K562 (cell line): ENCODE results near the gene PDCD6IP. TPM values are rescaled to one million over a fixed set of nuclear protein-coding genes. Genes with fewer than 3 reads are reported as not detected.

Source experiments
- ARID2 ChIP-seq: fragments of 450-650 bp; IDR thresholded peaks from 2 replicates; pipeline ENCODE4 v1.6.1; 2017; ENCODE audit warnings: antibody characterized with exemption, mild to moderate bottlenecking
- ARNT ChIP-seq, 2 experiments: fragments of 450-650 bp; IDR thresholded peaks; 2 replicates each; pipeline ENCODE4 v1.6.1; 2016; ENCODE audit warnings: mild to moderate bottlenecking in 1 of 2
- NELFE ChIP-seq: IDR thresholded peaks from 2 replicates; pipeline ENCODE4 v1.6.1; 2011; ENCODE audit warnings: mild to moderate bottlenecking; ENCODE audit not compliant: insufficient read depth, insufficient read length
- SMARCC2 ChIP-seq: fragments of 450-650 bp; IDR thresholded peaks from 2 replicates; pipeline ENCODE4 v1.6.1; 2017; ENCODE audit warnings: antibody characterized with exemption, moderate library complexity, mild to moderate bottlenecking, low read depth
- SP2 ChIP-seq: IDR thresholded peaks from 2 replicates; pipeline ENCODE4 v1.6.1; 2011; ENCODE audit warnings: mild to moderate bottlenecking, low read depth, low read length, moderate library complexity; ENCODE audit not compliant: poor library complexity, severe bottlenecking; ENCODE audit errors: extremely low read depth
- ZKSCAN1 ChIP-seq: fragments of 150-350 bp; IDR thresholded peaks from 2 replicates; pipeline ENCODE4 v1.6.1; 2016; ENCODE audit warnings: low read depth, low read length
- ZNF239 ChIP-seq: fragments of 250-450 bp; sonication (Bioruptor Pico); IDR thresholded peaks from 2 replicates; pipeline ENCODE4 v1.4.0; 2020; ENCODE audit warnings: mild to moderate bottlenecking
- ZNF282 ChIP-seq: sonication (generic); formaldehyde crosslinking; IDR thresholded peaks from 2 replicates; pipeline ENCODE4 v1.8.1; 2023; ENCODE audit warnings: missing genetic modification reagents
- polyA plus RNA-seq, 8 experiments: library from polyadenylated mRNA; depleted of rRNA in 4 of 8; stranded (reverse) in 5 of 8; unstranded in 3 of 8; fragments of >200 nt; fragmentation: Nextera tagmentation in 2 of 8; fragmentation: Illumina TruSeq in 1 of 8; extraction: Ambion mirVana in 2 of 8; extraction: Trizol in 1 of 8; gene quantifications; 2 replicates each; pipeline versions ENCODE4 v1.2.1 to v1.2.3, GENCODE V29; 2011 to 2014; ENCODE audit warnings: inconsistent platforms in 1 of 8, missing spikeins in 1 of 8
- total RNA-seq, 7 experiments: library from RNA; depleted of rRNA in 6 of 7; stranded (reverse); fragments of >200 nt in 6 of 7; fragmentation: Illumina TruSeq in 2 of 7; extraction: Trizol in 2 of 7; gene quantifications; 2 replicates each; pipeline versions ENCODE4 v1.2.1 to v1.2.3, GENCODE V29; 2011 to 2021; ENCODE audit warnings: low replicate concordance in 1 of 7
- TF ChIP-seq, protein P1 (sequence below): fragments of 250-450 bp; sonication (Bioruptor Pico); IDR thresholded peaks from 2 replicates; pipeline ENCODE4 v1.5.0; 2021; ENCODE audit warnings: mild to moderate bottlenecking, moderate library complexity
- TF ChIP-seq, protein P2 (sequence below): IDR thresholded peaks from 2 replicates; pipeline ENCODE4 v1.6.1; 2011; ENCODE audit not compliant: insufficient read length; ENCODE audit errors: extremely low read depth
- TF ChIP-seq, protein P3 (sequence below): fragments of 450-650 bp; formaldehyde crosslinking; IDR thresholded peaks from 2 replicates; pipeline ENCODE4 v1.4.0; 2020; ENCODE audit warnings: mild to moderate bottlenecking, moderate library complexity
- TF ChIP-seq, protein P4 (sequence below), 2 experiments: fragments of 450-650 bp in 1 of 2; sonication (generic) in 1 of 2; formaldehyde crosslinking; conservative IDR thresholded peaks; 2 replicates each; pipeline versions ENCODE4 v1.4.0 to v1.8.1; 2020 to 2022; ENCODE audit warnings: mild to moderate bottlenecking in 1 of 2, missing genetic modification reagents in 1 of 2
- TF ChIP-seq, protein P5 (sequence below): sonication (generic); formaldehyde crosslinking; IDR thresholded peaks from 2 replicates; pipeline ENCODE4 v1.8.0; 2022; ENCODE audit warnings: missing genetic modification reagents, mild to moderate bottlenecking, borderline replicate concordance

The PDCD6IP gene
- total and polyA plus RNA-seq, 9 of the 15 experiments (the other 6 are each of a cell fraction or from before 2014, with no cell fraction given) = 40.2 to 302 (median 122) TPM

GRCh38 chr3:33798418-33799201, at the start of gene PDCD6IP (continued):
- TF ChIP-seq, protein P1, sequence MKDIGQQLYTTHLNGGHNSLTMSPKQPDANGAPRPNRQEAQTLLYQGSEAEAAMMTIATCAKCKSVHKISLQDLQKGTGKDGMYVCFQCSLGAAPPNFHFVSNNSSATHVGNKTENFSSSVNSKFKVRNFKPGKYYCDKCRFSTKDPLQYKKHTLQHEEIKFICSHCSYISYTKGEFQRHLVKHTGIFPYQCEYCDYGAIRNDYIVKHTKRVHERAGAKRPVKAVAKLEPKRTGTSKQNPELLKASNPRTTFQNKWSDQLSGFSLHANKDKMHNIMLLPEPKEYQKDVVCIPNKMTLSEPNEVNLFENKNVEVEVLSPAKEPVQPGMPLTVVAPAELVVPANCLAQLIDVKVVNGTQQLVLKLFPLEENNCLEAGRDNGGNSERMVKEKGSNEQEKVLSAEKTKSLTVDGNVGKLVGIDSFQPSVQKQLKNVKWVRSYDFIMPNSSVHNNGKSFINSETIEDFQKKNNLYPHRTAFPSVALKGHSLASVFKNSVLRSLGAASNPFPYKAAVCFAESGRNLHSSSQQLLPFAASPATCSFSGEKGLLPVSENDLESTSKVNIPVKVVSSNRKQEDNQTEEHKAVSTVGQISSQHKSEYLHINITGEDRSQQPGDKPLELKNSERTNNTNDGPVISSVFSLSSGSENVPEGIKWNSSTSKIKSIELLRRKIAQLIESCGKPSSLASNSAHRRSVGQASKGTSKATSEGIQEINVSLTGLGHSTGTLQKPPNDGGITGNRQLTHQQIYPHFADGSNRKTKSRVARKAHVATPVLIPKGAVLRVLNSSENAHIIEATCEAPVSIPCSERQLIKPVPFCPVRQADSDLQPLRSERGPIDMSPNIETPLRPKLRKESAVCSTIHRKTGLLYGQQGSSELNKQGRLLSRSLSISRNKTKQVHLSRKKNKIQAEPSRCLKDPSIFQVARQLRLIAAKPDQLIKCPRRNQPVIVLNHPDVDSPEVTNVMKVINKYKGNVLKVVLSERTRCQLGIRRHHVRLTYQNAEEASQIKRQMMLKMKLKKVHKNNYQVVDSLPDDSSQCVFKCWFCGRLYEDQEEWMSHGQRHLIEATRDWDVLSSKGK (CRISPR knock-in tag) = no peak
- no peak for TF ChIP-seq ARNT (IDR thresholded peaks at IDR 0.05)
- TF ChIP-seq, protein P2, sequence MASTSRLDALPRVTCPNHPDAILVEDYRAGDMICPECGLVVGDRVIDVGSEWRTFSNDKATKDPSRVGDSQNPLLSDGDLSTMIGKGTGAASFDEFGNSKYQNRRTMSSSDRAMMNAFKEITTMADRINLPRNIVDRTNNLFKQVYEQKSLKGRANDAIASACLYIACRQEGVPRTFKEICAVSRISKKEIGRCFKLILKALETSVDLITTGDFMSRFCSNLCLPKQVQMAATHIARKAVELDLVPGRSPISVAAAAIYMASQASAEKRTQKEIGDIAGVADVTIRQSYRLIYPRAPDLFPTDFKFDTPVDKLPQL = peak; percentile 50
- TF ChIP-seq SP2 = no peak
- no peak for TF ChIP-seq ZNF239 (CRISPR knock-in tag)
- TF ChIP-seq ZKSCAN1 = peak; percentile 55
- TF ChIP-seq, protein P3, sequence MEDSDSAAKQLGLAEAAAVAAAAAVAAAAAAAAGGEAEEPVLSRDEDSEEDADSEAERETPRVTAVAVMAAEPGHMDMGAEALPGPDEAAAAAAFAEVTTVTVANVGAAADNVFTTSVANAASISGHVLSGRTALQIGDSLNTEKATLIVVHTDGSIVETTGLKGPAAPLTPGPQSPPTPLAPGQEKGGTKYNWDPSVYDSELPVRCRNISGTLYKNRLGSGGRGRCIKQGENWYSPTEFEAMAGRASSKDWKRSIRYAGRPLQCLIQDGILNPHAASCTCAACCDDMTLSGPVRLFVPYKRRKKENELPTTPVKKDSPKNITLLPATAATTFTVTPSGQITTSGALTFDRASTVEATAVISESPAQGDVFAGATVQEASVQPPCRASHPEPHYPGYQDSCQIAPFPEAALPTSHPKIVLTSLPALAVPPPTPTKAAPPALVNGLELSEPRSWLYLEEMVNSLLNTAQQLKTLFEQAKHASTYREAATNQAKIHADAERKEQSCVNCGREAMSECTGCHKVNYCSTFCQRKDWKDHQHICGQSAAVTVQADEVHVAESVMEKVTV = 0 out of 2 replicates have a peak, but pooled peaks have one; percentile 4
- TF ChIP-seq, protein P4, sequence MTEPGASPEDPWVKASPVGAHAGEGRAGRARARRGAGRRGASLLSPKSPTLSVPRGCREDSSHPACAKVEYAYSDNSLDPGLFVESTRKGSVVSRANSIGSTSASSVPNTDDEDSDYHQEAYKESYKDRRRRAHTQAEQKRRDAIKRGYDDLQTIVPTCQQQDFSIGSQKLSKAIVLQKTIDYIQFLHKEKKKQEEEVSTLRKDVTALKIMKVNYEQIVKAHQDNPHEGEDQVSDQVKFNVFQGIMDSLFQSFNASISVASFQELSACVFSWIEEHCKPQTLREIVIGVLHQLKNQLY (CRISPR knock-in tag; conservative IDR thresholded peaks at IDR 0.05) = 0 out of 4 replicates have a peak, but pooled peaks have one; percentile 8 to 64
- 0 out of 2 replicates have a peak, but pooled peaks have one; percentile 44 for TF ChIP-seq SMARCC2
- TF ChIP-seq NELFE = no peak
- TF ChIP-seq, protein P5, sequence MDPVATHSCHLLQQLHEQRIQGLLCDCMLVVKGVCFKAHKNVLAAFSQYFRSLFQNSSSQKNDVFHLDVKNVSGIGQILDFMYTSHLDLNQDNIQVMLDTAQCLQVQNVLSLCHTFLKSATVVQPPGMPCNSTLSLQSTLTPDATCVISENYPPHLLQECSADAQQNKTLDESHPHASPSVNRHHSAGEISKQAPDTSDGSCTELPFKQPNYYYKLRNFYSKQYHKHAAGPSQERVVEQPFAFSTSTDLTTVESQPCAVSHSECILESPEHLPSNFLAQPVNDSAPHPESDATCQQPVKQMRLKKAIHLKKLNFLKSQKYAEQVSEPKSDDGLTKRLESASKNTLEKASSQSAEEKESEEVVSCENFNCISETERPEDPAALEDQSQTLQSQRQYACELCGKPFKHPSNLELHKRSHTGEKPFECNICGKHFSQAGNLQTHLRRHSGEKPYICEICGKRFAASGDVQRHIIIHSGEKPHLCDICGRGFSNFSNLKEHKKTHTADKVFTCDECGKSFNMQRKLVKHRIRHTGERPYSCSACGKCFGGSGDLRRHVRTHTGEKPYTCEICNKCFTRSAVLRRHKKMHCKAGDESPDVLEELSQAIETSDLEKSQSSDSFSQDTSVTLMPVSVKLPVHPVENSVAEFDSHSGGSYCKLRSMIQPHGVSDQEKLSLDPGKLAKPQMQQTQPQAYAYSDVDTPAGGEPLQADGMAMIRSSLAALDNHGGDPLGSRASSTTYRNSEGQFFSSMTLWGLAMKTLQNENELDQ (CRISPR knock-in tag) = 0 out of 2 replicates have a peak, but pooled peaks have one; percentile 84
- no peak for TF ChIP-seq ARID2
- no peak for TF ChIP-seq ZNF282 (CRISPR knock-in tag)
